HG02973 (cell line): ENCODE results near the gene SLC17A3.

Source experiments
- ATAC-seq: cut with Tn5 transposase; IDR thresholded peaks from one replicate; pipeline ENCODE4 v1.9.1; 2021; ENCODE audit warnings: moderate library complexity; ENCODE audit not compliant: unreplicated experiment

The SLC17A3 gene

GRCh38 chr6:25874118-25874517 is at the start of gene SLC17A3:
TSS of gene SLC17A3 (minus strand) at chr6:25874243. CDS start at chr6:25868387, 5,856 bp downstream.
- ATAC-seq: no peak

GRCh38 chr6:25922301-25922700 is 48.3 kb upstream of the SLC17A3 start:
- no peak for ATAC-seq

- no peak for ATAC-seq
These were observed 47.6 kb upstream of the SLC17A3 start for GRCh38 chr6:25921525-25922203.

- no peak for ATAC-seq
These were observed 45.6 kb upstream of the SLC17A3 start for GRCh38 chr6:25919657-25920056.

GRCh38 chr6:25918083-25918683 is 44.1 kb upstream of the SLC17A3 start:
- no peak for ATAC-seq

- no peak for ATAC-seq
These were observed 42.9 kb upstream of the SLC17A3 start for GRCh38 chr6:25916789-25917490.

- no peak for ATAC-seq
These were observed 42.3 kb upstream of the SLC17A3 start for GRCh38 chr6:25916330-25916729.

- ATAC-seq: no peak
These were observed 39.7 kb upstream of the SLC17A3 start for GRCh38 chr6:25913741-25914140.

- ATAC-seq: no peak
These were observed 37.3 kb upstream of the SLC17A3 start for GRCh38 chr6:25911351-25911750.

- ATAC-seq: no peak
These were observed 33.5 kb upstream of the SLC17A3 start for GRCh38 chr6:25907475-25908014.

- no peak for ATAC-seq
These were observed 29.5 kb upstream of the SLC17A3 start for GRCh38 chr6:25903467-25904099.

- ATAC-seq: no peak
These were observed 28.0 kb upstream of the SLC17A3 start for GRCh38 chr6:25902071-25902470.

GRCh38 chr6:25900843-25901242 is 26.8 kb upstream of the SLC17A3 start:
- no peak for ATAC-seq

- no peak for ATAC-seq
These were observed 25.8 kb upstream of the SLC17A3 start for GRCh38 chr6:25899580-25900408.

- ATAC-seq: no peak
These were observed 25.1 kb upstream of the SLC17A3 start for GRCh38 chr6:25899123-25899522.

GRCh38 chr6:25898289-25898977 is 24.4 kb upstream of the SLC17A3 start:
- ATAC-seq: no peak

- no peak for ATAC-seq
These were observed 22.2 kb upstream of the SLC17A3 start for GRCh38 chr6:25896252-25896651.

- no peak for ATAC-seq
These were observed 21.7 kb upstream of the SLC17A3 start for GRCh38 chr6:25895771-25896170.

GRCh38 chr6:25893778-25894177 is 19.7 kb upstream of the SLC17A3 start:
- no peak for ATAC-seq

GRCh38 chr6:25892877-25893276 is 18.8 kb upstream of the SLC17A3 start:
- no peak for ATAC-seq
